Measurements from ENCODE around the gene ABCA13.

The ABCA13 gene

DNA sequence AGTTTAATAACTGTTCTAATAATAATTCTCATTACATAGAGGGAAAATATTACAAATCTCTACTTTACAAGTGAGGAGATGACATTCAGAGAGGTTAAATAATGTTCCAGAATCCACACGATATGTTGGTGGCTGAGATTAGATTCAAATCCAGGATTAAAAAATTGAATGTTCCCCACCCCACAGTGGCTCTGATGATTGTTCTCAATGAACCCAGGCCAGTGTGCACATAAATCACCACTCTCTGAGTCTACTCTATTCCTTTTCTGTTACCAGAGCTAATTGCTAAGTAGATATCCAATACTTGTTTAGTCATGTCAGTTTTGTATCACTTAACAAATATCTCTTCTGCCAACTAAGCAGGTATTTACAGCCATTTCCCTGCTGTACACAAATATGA lies 281.0 kb downstream of the ABCA13 start:
- DNase-seq = no peak

DNA sequence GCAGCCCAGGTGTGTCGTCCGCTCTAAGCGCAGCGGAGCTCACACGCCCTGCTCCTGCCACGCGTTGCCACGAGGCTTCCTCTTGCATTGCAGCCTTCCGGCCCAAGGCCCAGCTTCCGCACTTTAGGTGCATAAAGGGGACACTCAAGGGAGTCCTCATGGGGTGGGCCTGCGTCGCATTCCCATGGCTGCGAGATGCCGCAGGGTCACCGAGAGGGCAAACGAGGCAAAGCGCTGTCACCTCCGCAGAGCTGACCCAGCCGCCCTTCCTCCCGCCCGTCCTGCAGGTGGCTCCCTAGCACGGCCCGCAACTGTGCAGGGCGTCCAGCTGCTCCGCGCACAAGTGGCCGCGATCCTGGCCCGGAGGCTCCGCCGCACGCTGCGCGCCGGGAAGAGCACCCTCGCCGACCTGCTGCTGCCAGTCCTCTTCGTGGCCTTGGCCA lies 283.5 kb downstream of the ABCA13 start:
- no peak for DNase-seq

- DNase-seq = no peak
Measured at GRCh38 chr7:48455363-48455762, 284.1 kb downstream of the ABCA13 start.

- no peak for DNase-seq
Measured at GRCh38 chr7:48458701-48459524, 287.7 kb downstream of the ABCA13 start.

DNA sequence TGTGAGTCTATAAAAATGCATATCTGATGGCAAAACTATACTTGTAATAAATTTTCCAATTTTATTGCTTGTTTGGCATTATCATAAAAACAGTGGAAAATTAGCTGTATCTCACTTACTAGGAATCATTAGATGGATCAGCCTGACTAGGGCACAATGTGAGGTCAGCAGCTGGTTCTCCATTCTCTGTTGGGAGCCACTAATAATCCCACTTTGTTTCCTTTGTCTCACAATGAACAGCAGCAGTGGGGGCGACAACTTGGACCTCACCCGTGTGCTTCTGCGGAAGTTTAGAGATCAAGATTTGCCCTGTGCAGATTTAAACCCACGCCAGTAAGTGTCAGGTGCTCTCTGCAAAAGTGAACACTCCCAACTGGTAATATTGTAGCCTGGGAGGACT lies 295.5 kb downstream of the ABCA13 start:
- DNase-seq = no peak

DNA sequence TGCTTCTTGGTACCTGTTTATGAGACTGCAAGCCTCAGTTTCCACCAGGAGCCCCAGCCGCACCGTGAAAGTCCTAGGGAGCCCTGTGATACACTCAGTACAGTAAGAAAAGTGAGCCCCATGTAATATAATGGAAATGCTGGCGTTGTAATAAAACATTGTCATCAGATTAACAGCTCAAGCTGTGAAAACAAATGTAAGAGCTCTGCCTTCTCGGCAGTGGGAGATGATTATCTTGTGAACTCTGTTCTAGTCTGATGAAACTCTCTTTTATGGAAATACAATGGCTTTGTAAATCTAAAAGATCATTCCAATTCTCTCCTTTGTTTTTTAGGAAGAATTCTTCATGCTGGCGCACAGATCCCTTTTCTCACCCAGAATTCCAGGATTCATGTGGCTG lies 299.9 kb downstream of the ABCA13 start:
- DNase-seq = no peak

- DNase-seq = no peak
Measured at GRCh38 chr7:48472640-48473039, 301.4 kb downstream of the ABCA13 start.

GRCh38 chr7:48473205-48473865 lies 302.1 kb downstream of the ABCA13 start:
- DNase-seq = no peak

GRCh38 chr7:48481235-48481634 lies 310.0 kb downstream of the ABCA13 start:
- no peak for DNase-seq

- no peak for DNase-seq
Measured at GRCh38 chr7:48497521-48497920, 326.3 kb downstream of the ABCA13 start.

DNA sequence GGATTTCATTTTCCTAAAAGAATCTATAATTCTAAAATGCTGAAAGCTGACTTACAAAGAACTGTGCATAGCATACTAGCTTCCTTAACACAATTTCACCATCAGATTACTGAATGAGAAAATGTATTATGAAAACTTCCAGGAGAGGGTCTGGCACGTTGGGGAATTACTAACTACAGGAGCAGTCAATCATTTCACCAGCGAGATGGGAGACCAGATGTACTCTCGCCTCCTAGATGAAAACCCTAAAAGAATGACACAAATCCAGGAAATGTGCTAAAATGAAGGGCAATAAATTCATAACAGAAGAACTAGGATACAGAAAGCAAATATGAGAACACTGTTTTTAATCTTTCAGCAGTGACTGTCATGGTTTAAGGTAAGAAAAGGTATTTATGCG lies 330.8 kb downstream of the ABCA13 start:
- DNase-seq = no peak

DNA sequence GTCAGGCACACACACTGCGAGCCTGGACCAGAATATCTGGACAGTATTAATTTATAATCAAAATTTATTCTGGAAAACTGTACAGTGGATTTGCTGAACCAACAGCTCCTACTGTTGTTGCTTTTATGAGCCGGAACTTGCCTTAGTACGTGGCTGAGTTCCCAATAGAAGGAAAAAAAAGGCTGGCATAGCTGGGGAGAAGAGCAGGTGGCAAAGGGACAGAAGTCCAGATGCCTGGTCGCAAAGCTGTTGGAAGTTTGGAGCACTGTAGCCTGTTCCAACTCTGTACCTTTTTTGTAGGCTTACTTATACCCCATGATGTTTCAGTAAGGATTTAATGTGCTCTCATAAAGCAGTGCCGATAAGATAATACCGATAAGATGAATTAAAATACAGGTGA lies 333.8 kb downstream of the ABCA13 start:
- DNase-seq = no peak

- DNase-seq = no peak
Measured at GRCh38 chr7:48505466-48505865, 334.2 kb downstream of the ABCA13 start.

DNA sequence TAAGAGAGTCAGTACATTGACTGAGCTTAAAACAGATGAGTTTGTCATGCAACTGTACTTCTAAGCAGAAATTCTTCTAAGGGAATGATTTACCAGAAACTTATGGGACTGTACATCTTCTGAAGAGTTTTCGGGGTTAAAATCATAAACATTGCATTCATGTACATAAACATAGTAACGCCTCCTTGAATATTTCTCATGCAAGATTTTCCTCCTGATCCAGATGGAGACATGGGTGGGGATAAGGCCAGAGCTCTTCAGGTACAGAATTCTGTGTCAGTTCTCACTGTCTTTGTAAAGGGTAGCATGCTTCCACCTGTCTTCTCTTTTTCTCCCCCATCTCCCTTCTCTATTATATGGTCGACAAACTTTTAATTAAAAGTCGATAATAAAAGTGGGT lies 335.3 kb downstream of the ABCA13 start:
- DNase-seq = no peak

DNA sequence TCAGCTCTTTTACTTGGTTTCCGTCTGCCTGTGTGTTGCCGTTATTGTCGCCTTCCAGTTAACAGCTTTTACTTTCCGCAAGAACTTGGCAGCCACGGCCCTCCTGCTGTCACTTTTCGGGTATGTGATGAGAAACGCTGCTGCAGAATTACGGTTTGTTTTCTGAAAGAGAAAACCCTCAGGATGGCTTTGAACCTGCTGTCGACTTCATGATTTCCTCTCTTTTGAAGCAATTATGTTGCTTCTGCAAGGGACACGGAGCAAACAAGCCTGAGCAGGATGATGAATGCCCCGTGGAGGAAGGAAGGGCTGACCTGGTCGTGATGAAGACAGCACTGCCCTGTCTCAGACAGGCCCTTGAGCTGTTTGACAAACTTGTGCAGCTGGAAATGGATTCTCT lies 339.8 kb downstream of the ABCA13 start:
- no peak for DNase-seq

DNA sequence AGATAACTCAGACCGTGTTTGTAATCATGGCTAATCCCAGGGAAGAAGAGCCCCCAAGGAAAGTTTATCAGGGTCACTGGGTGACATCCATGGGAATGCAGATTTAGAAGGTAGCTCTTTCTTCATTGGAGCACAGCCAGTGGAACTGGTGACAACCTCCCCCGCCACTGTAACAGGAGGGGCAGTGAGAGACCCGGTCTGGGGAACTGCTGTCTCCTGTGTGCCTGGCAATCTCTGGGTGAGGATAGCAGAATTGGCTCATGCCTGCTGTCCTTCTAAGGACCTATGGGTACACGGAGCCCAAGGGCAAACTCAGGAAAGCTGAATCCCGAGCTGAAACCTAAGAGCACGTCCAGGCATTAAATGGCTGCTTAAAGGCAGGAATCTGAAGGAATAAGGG lies 341.6 kb downstream of the ABCA13 start:
- DNase-seq = no peak

DNA sequence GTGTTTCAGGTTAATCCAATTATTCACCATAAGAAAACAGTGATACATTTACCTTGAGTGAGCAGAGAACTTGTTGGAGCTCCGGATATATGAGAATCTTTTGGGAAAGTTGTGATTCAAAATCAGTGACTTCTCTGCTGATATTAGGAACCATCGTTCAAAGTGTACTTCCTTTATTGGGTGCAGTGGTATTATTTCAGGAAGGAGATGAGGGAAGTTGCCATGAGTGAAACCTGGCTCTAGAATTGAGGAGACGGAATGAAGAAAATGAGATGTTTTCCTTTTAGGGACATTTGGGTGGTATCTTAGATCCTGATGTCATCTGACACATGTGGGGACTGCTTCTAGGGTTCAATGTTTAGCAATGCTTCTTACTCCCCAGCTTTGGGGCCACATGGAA lies 343.9 kb downstream of the ABCA13 start:
- DNase-seq = no peak

- no peak for DNase-seq
Measured at GRCh38 chr7:48518092-48518491, 346.8 kb downstream of the ABCA13 start.

DNA sequence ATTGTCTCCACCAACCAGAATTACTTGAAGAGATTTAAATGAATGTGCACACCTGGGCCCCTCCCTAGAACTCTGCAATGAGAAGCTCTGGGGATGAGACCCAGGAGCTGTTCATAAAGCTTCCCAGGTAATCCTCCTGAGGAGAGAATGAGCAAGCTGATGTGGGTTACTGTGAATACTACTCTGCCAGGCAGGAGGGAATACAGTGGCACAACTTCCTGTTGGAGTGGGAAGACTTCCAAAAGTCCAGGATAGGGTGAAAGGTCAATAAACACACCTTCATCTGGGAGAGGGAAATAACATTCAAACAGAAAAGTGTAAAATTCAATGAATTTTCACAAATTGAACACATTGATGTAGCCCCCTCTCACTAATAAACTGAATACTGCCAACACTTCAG lies 351.4 kb downstream of the ABCA13 start:
- DNase-seq = no peak

DNA sequence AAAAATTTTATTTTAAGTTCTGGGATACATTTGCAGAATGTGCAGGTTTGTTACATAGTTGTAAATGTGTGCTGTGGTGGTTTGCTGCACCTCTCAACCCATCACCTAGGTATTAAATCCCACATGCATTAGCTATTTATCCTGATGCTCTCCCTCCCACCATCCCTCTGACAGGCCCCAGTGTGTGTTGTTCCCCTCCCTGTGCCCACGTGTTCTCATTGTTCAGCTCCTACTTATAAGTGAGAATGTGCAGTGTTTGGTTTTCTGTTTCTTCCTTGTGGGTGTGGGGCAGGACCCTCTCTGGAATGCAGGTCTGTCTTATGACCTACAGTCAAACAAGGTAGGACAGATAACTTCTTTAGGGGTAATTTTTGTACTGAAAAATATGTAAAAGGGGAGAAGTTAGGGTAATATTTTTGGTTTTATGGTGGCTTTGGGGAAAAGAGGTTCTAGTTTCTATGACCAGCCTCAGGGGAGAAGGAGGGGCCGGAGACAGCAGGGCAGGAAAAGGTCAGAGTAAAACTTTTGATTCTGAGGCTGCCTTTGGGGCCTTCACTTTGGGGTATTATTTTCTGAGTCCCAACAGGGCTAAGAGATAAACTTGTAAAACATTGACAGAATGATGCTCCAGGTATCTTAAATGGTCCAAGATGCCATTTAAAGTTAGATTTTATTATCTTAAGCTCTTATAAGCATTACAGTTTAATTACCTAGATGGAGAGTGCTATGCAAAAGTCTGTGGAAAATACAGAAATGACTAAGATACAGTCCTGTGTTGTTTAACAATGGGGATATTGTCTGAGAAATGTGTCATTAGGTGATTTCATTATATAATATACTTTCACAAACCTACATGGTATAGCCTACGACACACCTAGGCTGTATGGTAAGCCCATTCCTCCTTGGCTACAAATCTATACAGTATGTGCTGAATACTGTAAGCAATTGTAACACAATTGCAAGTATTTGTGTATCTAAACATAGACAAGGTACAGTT lies 354.8 kb downstream of the ABCA13 start:
- DNase-seq = no peak

DNA sequence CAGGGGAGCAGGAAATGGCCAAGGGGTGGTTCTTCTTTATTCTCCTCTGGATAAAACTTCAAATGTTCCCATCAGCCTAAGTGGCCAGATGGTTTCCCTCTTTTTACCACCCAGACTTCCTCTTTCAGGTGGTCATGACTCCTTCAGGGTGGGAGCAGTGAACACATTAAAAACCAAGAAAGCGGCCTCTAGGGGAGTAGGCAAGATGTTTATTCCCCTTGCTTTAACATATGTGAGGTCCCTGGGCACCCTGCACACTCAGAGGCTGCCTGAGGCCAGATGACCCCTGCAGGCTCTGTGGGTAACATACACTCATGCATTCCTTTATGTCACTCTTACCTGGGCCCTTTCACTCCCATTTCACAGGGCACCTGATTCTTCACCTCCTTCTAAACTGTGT lies 357.4 kb downstream of the ABCA13 start:
- DNase-seq = no peak

- DNase-seq = no peak
Measured at GRCh38 chr7:48537561-48537960, 366.3 kb downstream of the ABCA13 start.

DNA sequence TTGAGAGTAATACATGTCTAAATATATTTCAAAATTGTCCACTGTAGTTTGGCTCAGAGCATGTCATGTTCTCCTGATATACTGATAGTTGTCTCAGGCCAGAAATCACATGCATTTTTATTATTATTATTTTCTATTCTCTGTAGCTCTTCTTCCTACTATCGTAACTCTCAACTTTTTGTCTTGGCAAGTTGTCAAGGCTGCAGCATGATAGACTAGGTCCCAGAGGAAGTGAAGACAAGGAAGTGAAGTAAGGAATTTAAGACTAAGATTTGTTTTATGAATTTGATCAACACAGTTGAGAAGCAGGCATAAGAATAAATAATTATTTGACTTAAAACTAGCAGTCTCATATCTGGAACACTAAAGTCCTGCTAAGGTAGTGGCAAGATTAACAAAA lies 369.5 kb downstream of the ABCA13 start:
- no peak for DNase-seq

Measured in activated gamma-delta T cell treated with Interleukin-2 at 50 U/mL for 16 hours (primary cell).